Type B pancreatic cell (in vitro differentiated cells): ENCODE data around the gene ZNF366. TPM values are rescaled to one million over a fixed set of nuclear protein-coding genes. Genes with fewer than 3 reads are reported as not detected.

Experiments
- DNase-seq: peaks from one replicate; pipeline ENCODE4 v3.0.0; 2021; ENCODE audit warnings: mixed read lengths; ENCODE audit not compliant: unreplicated experiment; ENCODE audit errors: extremely low spot score
- H3K27ac Mint-ChIP-seq: 2 replicates; pipeline ENCODE4 v1.8.0; 2021; ENCODE audit warnings: mild to moderate bottlenecking, mixed read lengths
- H3K27me3 Mint-ChIP-seq: 2 replicates; pipeline ENCODE4 v1.8.0; 2021; ENCODE audit warnings: mixed read lengths
- H3K36me3 Mint-ChIP-seq: 2 replicates; pipeline ENCODE4 v1.8.0; 2021; ENCODE audit warnings: mixed read lengths
- H3K4me1 Mint-ChIP-seq: one replicate; pipeline ENCODE4 v1.8.0; 2021; ENCODE audit warnings: mixed read lengths; ENCODE audit not compliant: unreplicated experiment
- H3K4me3 Mint-ChIP-seq: 2 replicates; pipeline ENCODE4 v1.8.0; 2021; ENCODE audit warnings: mild to moderate bottlenecking, mixed read lengths
- H3K9me3 Mint-ChIP-seq: 2 replicates; pipeline ENCODE4 v1.8.0; 2021; ENCODE audit warnings: mixed read lengths
- total RNA-seq: library from RNA; stranded (reverse); gene quantifications from 2 replicates; pipeline ENCODE4 v1.2.1, GENCODE V29; 2021; ENCODE audit warnings: low replicate concordance
- TF ChIP-seq, protein P1 (sequence below): fragments of 200-600 bp; sonication (generic); conservative IDR thresholded peaks from 2 replicates; pipeline ENCODE4 v1.5.0; 2021; ENCODE audit warnings: antibody characterized with exemption, mild to moderate bottlenecking

Gene ZNF366
- total RNA-seq, 1 donor from 2014 or later, result not detected

DNA sequence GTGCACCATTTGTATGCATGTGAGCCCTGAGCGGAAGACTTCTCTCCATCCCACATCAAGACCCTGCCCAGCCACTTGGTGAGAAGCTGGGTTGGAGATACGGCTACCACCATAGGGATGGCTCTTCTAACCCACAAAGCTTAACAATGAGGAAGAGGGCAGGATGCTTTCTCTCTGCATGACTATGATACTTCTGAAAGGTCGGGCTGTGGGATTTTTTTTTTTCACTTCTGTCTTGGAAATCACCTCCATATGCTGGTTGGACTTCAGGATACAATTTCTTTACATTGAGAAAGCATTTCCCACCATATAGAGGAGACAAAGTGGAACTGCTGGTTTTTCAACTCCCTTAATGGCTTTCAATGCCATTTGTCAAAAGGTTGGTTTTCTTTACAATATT is 30.5 kb downstream of the ZNF366 start:
- Mint-ChIP-seq H3K36me3 (no peaks in the 10 kb centered on the region), H3K27ac (no peak overlapping the region), H3K9me3 (peaks cover 11% of the 10 kb centered on the region), H3K4me3 (no peak overlapping the region), H3K27me3 (no peaks in the 10 kb centered on the region), H3K4me1 (peaks cover 6% of the 10 kb centered on the region)
- no peak for DNase-seq
- TF ChIP-seq, protein P1, sequence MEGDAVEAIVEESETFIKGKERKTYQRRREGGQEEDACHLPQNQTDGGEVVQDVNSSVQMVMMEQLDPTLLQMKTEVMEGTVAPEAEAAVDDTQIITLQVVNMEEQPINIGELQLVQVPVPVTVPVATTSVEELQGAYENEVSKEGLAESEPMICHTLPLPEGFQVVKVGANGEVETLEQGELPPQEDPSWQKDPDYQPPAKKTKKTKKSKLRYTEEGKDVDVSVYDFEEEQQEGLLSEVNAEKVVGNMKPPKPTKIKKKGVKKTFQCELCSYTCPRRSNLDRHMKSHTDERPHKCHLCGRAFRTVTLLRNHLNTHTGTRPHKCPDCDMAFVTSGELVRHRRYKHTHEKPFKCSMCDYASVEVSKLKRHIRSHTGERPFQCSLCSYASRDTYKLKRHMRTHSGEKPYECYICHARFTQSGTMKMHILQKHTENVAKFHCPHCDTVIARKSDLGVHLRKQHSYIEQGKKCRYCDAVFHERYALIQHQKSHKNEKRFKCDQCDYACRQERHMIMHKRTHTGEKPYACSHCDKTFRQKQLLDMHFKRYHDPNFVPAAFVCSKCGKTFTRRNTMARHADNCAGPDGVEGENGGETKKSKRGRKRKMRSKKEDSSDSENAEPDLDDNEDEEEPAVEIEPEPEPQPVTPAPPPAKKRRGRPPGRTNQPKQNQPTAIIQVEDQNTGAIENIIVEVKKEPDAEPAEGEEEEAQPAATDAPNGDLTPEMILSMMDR, result no peak

- Mint-ChIP-seq H3K9me3 (peaks cover 11% of the 10 kb centered on the region), H3K27ac (no peak overlapping the region), H3K4me3 (no peak overlapping the region), H3K4me1 (peaks cover 6% of the 10 kb centered on the region), H3K27me3 (no peaks in the 10 kb centered on the region), H3K36me3 (no peaks in the 10 kb centered on the region)
- no peak for DNase-seq
- TF ChIP-seq, protein P1, result no peak
Observed at GRCh38 chr5:72476275-72476674, 30.9 kb downstream of the ZNF366 start.

DNA sequence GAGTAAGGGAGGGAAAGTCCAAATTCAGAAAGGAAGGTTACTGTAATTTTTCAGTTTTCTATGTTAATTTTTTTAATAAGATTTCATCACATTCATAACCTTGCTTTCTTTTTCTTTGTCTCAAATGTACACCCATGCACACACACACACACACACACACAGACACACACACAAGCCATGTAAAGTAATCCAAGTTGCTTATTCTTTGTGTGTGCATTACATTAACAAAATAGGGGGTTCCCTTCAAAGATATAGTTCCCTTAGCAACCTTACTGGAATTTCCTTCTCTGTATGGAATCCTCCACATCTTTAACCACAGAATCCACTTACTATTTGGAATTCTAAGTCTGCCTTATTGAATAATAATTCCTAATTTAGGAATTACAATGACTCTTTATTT is 32.7 kb downstream of the ZNF366 start:
- peaks cover 6% of the 10 kb centered on the region for H3K4me1 Mint-ChIP-seq

DNA sequence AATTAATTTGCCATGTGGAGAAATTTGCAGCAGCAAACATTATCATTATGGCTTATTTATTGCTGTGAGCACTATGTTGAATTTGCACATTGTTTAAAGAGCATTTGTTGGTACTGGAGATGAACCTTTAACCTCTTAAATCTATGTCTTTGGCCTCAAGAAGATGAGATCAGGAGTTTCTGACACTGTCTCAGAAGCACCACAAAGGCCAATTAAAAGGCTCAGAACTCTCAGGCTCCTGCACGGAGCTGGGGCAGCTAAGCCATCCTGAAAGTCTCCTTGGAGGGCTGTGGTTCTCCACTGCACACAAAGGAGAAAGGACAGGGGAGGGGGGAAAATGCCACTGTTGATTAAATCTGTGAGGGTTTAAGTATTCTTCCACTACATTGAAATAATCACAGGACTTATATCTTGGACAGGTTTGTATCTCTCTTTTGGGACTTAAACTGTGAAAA is 33.1 kb downstream of the ZNF366 start:
- H3K36me3 Mint-ChIP-seq, result no peaks in the 10 kb centered on the region
- TF ChIP-seq, protein P1, result no peak
- H3K27ac Mint-ChIP-seq, result no peak overlapping the region
- H3K4me3 Mint-ChIP-seq, result no peak overlapping the region
- H3K4me1 Mint-ChIP-seq, result peaks cover 6% of the 10 kb centered on the region
- DNase-seq, result no peak
- no peaks in the 10 kb centered on the region for H3K27me3 Mint-ChIP-seq
- H3K9me3 Mint-ChIP-seq, result peaks cover 11% of the 10 kb centered on the region

More for the DNA sequence above, 32.7 kb downstream of the ZNF366 start:
- TF ChIP-seq, protein P1, result no peak
- Mint-ChIP-seq H3K36me3 (no peaks in the 10 kb centered on the region), H3K9me3 (peaks cover 11% of the 10 kb centered on the region), H3K27ac (no peak overlapping the region), H3K27me3 (no peaks in the 10 kb centered on the region), H3K4me3 (no peak overlapping the region)
- DNase-seq, result no peak

- H3K9me3 Mint-ChIP-seq, result peaks cover 11% of the 10 kb centered on the region
- H3K36me3 Mint-ChIP-seq, result no peaks in the 10 kb centered on the region
- no peak overlapping the region for H3K27ac Mint-ChIP-seq
- H3K27me3 Mint-ChIP-seq, result no peaks in the 10 kb centered on the region
- TF ChIP-seq, protein P1, result no peak
- no peak for DNase-seq
- peaks cover 6% of the 10 kb centered on the region for H3K4me1 Mint-ChIP-seq
- H3K4me3 Mint-ChIP-seq, result no peak overlapping the region
Observed at GRCh38 chr5:72472666-72473422, 34.4 kb downstream of the ZNF366 start.
